A549 (cell line): ENCODE data around the gene THBS4.

Experiments
- CEBPB ChIP-seq, 2 experiments: fragments of >200 bp in 1 of 2; sonication (Bioruptor Twin) in 1 of 2; formaldehyde crosslinking in 1 of 2; IDR thresholded peaks; 2 replicates each; pipeline ENCODE4 v1.6.1; 2012 to 2016
- CTCF ChIP-seq: fragments of >200 bp; sonication (Bioruptor Twin); formaldehyde crosslinking; IDR thresholded peaks from 3 replicates; pipeline ENCODE4 v1.5.1; 2016
- E2F6 ChIP-seq: IDR thresholded peaks from 2 replicates; pipeline ENCODE4 v1.6.1; 2012; ENCODE audit warnings: low read depth, borderline replicate concordance
- EHF ChIP-seq: fragments of 250-450 bp; sonication (Bioruptor Pico); IDR thresholded peaks from 2 replicates; pipeline ENCODE4 v1.5.0; 2020; ENCODE audit warnings: mild to moderate bottlenecking
- HOXA7 ChIP-seq: fragments of 250-450 bp; sonication (Bioruptor Pico); IDR thresholded peaks from 2 replicates; pipeline ENCODE4 v1.5.0; 2020; ENCODE audit warnings: mild to moderate bottlenecking, moderate library complexity
- MAX ChIP-seq: IDR thresholded peaks from 2 replicates; pipeline ENCODE4 v1.6.1; 2012
- POLR2AphosphoS2 ChIP-seq: conservative IDR thresholded peaks from 2 replicates; pipeline ENCODE4 v1.6.1; 2012; ENCODE audit warnings: low read length, improper control_type of control experiment, inconsistent platforms
- RFX5 ChIP-seq: fragments of 450-650 bp; IDR thresholded peaks from 2 replicates; pipeline ENCODE4 v1.7.1; 2014; ENCODE audit warnings: antibody characterized with exemption, mild to moderate bottlenecking, moderate library complexity
- SMC3 ChIP-seq: fragments of >200 bp; sonication (Bioruptor Twin); formaldehyde crosslinking; IDR thresholded peaks from 3 replicates; pipeline ENCODE4 v1.6.1; 2018; ENCODE audit warnings: inconsistent platforms
- SREBF2 ChIP-seq: fragments of 450-650 bp; IDR thresholded peaks from 2 replicates; pipeline ENCODE4 v1.6.1; 2014; ENCODE audit warnings: mild to moderate bottlenecking, moderate library complexity

GRCh38 chr5:80064124-80064523 is 29.0 kb downstream of the THBS4 start:
- TF ChIP-seq CTCF (no peak), CEBPB (IDR thresholded peaks at IDR 0.05) (no peak), MAX (no peak), EHF (no peak), RFX5 (no peak), POLR2AphosphoS2 (no peak), SMC3 (no peak), HOXA7 (CRISPR knock-in tag) (no peak), SREBF2 (no peak), E2F6 (no peak)
